Measurements from ENCODE around the gene CLDN24. TPM values are rescaled to one million over a fixed set of nuclear protein-coding genes. Genes with fewer than 3 reads are reported as not detected.

Gene CLDN24
- total RNA-seq, 1 experiment from 2014 or later, result not detected

- TF ChIP-seq FOXP4 (CRISPR knock-in tag; IDR thresholded peaks at IDR 0.05) (no peak), ZNF317 (CRISPR knock-in tag; IDR thresholded peaks at IDR 0.05; ENCODE audit: borderline replicate concordance, low read depth) (no peak), SOX15 (CRISPR knock-in tag; IDR thresholded peaks at IDR 0.05) (no peak), CREM (CRISPR knock-in tag; IDR thresholded peaks at IDR 0.05) (no peak), NR3C1 (CRISPR knock-in tag; conservative IDR thresholded peaks at IDR 0.05; ENCODE audit: low read depth) (no peak), TCF7 (CRISPR knock-in tag; IDR thresholded peaks at IDR 0.05; ENCODE audit: low read depth) (no peak)
These were observed 710 bp downstream of the CLDN24 start (continued) for GRCh38 chr4:183321516-183321915.

- no peak for TF ChIP-seq IRF2 (CRISPR knock-in tag; IDR thresholded peaks at IDR 0.05; ENCODE audit: borderline replicate concordance, low read depth)
- no peak for TF ChIP-seq ZNF532 (CRISPR knock-in tag; IDR thresholded peaks at IDR 0.05; ENCODE audit: borderline replicate concordance)
- TF ChIP-seq, protein P1, sequence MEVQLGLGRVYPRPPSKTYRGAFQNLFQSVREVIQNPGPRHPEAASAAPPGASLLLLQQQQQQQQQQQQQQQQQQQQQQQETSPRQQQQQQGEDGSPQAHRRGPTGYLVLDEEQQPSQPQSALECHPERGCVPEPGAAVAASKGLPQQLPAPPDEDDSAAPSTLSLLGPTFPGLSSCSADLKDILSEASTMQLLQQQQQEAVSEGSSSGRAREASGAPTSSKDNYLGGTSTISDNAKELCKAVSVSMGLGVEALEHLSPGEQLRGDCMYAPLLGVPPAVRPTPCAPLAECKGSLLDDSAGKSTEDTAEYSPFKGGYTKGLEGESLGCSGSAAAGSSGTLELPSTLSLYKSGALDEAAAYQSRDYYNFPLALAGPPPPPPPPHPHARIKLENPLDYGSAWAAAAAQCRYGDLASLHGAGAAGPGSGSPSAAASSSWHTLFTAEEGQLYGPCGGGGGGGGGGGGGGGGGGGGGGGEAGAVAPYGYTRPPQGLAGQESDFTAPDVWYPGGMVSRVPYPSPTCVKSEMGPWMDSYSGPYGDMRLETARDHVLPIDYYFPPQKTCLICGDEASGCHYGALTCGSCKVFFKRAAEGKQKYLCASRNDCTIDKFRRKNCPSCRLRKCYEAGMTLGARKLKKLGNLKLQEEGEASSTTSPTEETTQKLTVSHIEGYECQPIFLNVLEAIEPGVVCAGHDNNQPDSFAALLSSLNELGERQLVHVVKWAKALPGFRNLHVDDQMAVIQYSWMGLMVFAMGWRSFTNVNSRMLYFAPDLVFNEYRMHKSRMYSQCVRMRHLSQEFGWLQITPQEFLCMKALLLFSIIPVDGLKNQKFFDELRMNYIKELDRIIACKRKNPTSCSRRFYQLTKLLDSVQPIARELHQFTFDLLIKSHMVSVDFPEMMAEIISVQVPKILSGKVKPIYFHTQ (CRISPR knock-in tag; IDR thresholded peaks at IDR 0.05), result no peak
- TF ChIP-seq CREM (CRISPR knock-in tag; IDR thresholded peaks at IDR 0.05), result no peak
- TF ChIP-seq, protein P2, sequence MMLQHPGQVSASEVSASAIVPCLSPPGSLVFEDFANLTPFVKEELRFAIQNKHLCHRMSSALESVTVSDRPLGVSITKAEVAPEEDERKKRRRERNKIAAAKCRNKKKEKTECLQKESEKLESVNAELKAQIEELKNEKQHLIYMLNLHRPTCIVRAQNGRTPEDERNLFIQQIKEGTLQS (CRISPR knock-in tag; conservative IDR thresholded peaks at IDR 0.05), result no peak
- TF ChIP-seq GABPB1 (CRISPR knock-in tag; IDR thresholded peaks at IDR 0.05), result no peak
- TF ChIP-seq, protein P3, sequence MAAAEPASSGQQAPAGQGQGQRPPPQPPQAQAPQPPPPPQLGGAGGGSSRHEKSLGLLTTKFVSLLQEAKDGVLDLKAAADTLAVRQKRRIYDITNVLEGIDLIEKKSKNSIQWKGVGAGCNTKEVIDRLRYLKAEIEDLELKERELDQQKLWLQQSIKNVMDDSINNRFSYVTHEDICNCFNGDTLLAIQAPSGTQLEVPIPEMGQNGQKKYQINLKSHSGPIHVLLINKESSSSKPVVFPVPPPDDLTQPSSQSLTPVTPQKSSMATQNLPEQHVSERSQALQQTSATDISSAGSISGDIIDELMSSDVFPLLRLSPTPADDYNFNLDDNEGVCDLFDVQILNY (CRISPR knock-in tag; IDR thresholded peaks at IDR 0.05), result no peak
- no peak for TF ChIP-seq JUN (CRISPR knock-in tag; IDR thresholded peaks at IDR 0.05)
- TF ChIP-seq, protein P4, sequence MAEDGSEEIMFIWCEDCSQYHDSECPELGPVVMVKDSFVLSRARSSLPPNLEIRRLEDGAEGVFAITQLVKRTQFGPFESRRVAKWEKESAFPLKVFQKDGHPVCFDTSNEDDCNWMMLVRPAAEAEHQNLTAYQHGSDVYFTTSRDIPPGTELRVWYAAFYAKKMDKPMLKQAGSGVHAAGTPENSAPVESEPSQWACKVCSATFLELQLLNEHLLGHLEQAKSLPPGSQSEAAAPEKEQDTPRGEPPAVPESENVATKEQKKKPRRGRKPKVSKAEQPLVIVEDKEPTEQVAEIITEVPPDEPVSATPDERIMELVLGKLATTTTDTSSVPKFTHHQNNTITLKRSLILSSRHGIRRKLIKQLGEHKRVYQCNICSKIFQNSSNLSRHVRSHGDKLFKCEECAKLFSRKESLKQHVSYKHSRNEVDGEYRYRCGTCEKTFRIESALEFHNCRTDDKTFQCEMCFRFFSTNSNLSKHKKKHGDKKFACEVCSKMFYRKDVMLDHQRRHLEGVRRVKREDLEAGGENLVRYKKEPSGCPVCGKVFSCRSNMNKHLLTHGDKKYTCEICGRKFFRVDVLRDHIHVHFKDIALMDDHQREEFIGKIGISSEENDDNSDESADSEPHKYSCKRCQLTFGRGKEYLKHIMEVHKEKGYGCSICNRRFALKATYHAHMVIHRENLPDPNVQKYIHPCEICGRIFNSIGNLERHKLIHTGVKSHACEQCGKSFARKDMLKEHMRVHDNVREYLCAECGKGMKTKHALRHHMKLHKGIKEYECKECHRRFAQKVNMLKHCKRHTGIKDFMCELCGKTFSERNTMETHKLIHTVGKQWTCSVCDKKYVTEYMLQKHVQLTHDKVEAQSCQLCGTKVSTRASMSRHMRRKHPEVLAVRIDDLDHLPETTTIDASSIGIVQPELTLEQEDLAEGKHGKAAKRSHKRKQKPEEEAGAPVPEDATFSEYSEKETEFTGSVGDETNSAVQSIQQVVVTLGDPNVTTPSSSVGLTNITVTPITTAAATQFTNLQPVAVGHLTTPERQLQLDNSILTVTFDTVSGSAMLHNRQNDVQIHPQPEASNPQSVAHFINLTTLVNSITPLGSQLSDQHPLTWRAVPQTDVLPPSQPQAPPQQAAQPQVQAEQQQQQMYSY (CRISPR knock-in tag; IDR thresholded peaks at IDR 0.05), result no peak
- ATAC-seq (no peak), DNase-seq (ENCODE audit: low spot score) (no peak)
- Mint-ChIP-seq H3K36me3 (peaks cover 15% of the 10 kb centered on the region), H3K9me3 (peaks cover 11% of the 10 kb centered on the region), H3K27ac (no peak overlapping the region), H3K4me1 (no peaks in the 10 kb centered on the region), H3K27me3 (ENCODE audit: low read depth) (no peaks in the 10 kb centered on the region), H3K4me3 (no peak overlapping the region)
- ChIA-PET POLR2A (interaction anchor here (0.6 kb wide), 1 partner anchor 1568 kb away, joined by 3 read pairs; no protein-coding TSS in a partner anchor), CTCF (no interaction called here)
These were observed 1.1 kb downstream of the CLDN24 start for GRCh38 chr4:183321079-183321478.
